CD4-positive, alpha-beta T cell treated with Interleukin-21 for 1 hour (primary cell): ENCODE results near the gene GAS2L1.

Experiments
- DNase-seq: peaks from one replicate; pipeline ENCODE4 v3.0.0-alpha.2; 2020

The GAS2L1 gene

GRCh38 chr22:29275819-29276565, 30.5 kb upstream of the GAS2L1 start:
- DNase-seq, result no peak

GRCh38 chr22:29277927-29278326, 28.5 kb upstream of the GAS2L1 start:
- no peak for DNase-seq

- DNase-seq, result no peak
These were observed 22.3 kb upstream of the GAS2L1 start for GRCh38 chr22:29284196-29284595.

- no peak for DNase-seq
These were observed 17.6 kb upstream of the GAS2L1 start for GRCh38 chr22:29288837-29289236.

- no peak for DNase-seq
These were observed 16.4 kb upstream of the GAS2L1 start for GRCh38 chr22:29290061-29290460.

GRCh38 chr22:29291215-29291614, 15.2 kb upstream of the GAS2L1 start:
- DNase-seq, result no peak

- no peak for DNase-seq
These were observed 14.1 kb upstream of the GAS2L1 start for GRCh38 chr22:29292379-29292778.

- no peak for DNase-seq
These were observed 7.8 kb upstream of the GAS2L1 start for GRCh38 chr22:29298641-29299040.

GRCh38 chr22:29299136-29299900, 7.1 kb upstream of the GAS2L1 start:
- no peak for DNase-seq

- DNase-seq, result no peak
These were observed 6.0 kb upstream of the GAS2L1 start for GRCh38 chr22:29300467-29300806.

GRCh38 chr22:29300807-29301601, 5.4 kb upstream of the GAS2L1 start:
- DNase-seq, result no peak

GRCh38 chr22:29301716-29302401, 4.6 kb upstream of the GAS2L1 start:
- DNase-seq, result no peak

GRCh38 chr22:29302402-29302680, 4.1 kb upstream of the GAS2L1 start:
- DNase-seq, result no peak

GRCh38 chr22:29302681-29303465, 3.6 kb upstream of the GAS2L1 start:
- DNase-seq, result no peak

- DNase-seq, result no peak
These were observed 645 bp upstream of the GAS2L1 start for GRCh38 chr22:29305836-29306174.

GRCh38 chr22:29306835-29307595, 565 bp downstream of the GAS2L1 start:
- peak; percentile 28 for DNase-seq

GRCh38 chr22:29307596-29308147, 1.2 kb downstream of the GAS2L1 start:
- DNase-seq, result no peak

GRCh38 chr22:29308148-29308790, 1.8 kb downstream of the GAS2L1 start:
- DNase-seq, result no peak

- DNase-seq, result peak; percentile 30
These were observed 2.4 kb downstream of the GAS2L1 start for GRCh38 chr22:29308791-29309262.

- DNase-seq, result no peak
These were observed 3.0 kb downstream of the GAS2L1 start for GRCh38 chr22:29309332-29310064.
